Measurements from ENCODE around the gene APLP2. TPM values are rescaled to one million over a fixed set of nuclear protein-coding genes. Genes with fewer than 3 reads are reported as not detected.

The APLP2 gene
- total RNA-seq, 1 donor from 2014 or later = 815 TPM

DNA sequence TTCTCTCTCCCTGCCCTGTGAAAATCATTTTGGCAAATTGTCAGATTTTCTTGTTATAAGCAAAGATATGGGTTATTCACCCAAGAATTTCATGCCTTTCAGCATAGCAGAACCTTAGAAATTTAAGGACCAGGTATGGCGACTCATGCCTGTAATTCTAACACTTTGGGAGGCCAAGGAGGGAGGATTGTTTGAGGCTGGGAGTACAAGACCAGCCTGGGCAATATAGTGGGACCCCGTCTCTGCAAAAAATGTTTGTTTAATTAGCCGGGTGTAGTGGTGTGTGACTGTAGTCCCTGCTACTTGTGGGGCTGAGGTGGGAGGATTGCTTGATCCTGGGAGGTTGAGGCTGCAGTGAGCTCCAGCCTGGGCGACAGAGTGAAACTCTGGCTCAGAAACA is 27.6 kb downstream of the APLP2 start:
- TF ChIP-seq, protein P1, sequence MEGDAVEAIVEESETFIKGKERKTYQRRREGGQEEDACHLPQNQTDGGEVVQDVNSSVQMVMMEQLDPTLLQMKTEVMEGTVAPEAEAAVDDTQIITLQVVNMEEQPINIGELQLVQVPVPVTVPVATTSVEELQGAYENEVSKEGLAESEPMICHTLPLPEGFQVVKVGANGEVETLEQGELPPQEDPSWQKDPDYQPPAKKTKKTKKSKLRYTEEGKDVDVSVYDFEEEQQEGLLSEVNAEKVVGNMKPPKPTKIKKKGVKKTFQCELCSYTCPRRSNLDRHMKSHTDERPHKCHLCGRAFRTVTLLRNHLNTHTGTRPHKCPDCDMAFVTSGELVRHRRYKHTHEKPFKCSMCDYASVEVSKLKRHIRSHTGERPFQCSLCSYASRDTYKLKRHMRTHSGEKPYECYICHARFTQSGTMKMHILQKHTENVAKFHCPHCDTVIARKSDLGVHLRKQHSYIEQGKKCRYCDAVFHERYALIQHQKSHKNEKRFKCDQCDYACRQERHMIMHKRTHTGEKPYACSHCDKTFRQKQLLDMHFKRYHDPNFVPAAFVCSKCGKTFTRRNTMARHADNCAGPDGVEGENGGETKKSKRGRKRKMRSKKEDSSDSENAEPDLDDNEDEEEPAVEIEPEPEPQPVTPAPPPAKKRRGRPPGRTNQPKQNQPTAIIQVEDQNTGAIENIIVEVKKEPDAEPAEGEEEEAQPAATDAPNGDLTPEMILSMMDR (IDR thresholded peaks at IDR 0.05; ENCODE audit: unreplicated experiment) = no peak
- Mint-ChIP-seq H3K27ac (ENCODE audit: unreplicated experiment) (no peak overlapping the region), H3K4me3 (ENCODE audit: unreplicated experiment) (no peak overlapping the region), H3K27me3 (ENCODE audit: unreplicated experiment) (peaks cover 2% of the 10 kb centered on the region), H3K36me3 (ENCODE audit: low read depth, unreplicated experiment) (peaks cover 5% of the 10 kb centered on the region), H3K4me1 (ENCODE audit: unreplicated experiment) (peaks cover 36% of the 10 kb centered on the region), H3K9me3 (ENCODE audit: unreplicated experiment) (no peaks in the 10 kb centered on the region)
- no peak for DNase-seq (ENCODE audit: low spot score)

DNA sequence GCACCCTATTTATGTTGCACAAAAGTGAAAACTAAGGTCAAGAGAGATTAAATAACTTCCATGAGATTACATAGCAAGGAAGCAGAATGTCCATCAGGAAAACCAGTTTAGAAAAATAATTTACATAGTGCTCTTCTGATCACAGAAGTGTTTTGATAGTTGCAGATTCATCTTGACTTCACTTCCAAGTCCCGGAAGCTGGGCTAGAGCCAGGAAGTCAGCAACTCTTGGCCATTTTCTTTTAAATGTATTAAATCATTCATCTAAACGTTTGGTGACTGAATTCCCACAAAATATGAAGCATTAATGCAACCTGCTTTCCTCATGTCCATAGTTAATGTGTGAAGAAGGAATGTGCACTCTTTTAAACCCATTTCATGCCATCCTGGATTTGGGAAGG is 29.7 kb downstream of the APLP2 start:
- H3K4me1 Mint-ChIP-seq (ENCODE audit: unreplicated experiment) = peaks cover 45% of the 10 kb centered on the region
- H3K36me3 Mint-ChIP-seq (ENCODE audit: low read depth, unreplicated experiment) = no peaks in the 10 kb centered on the region
- DNase-seq (ENCODE audit: low spot score) = no peak
- peaks cover 2% of the 10 kb centered on the region for H3K27me3 Mint-ChIP-seq (ENCODE audit: unreplicated experiment)
- no peak overlapping the region for H3K4me3 Mint-ChIP-seq (ENCODE audit: unreplicated experiment)
- H3K9me3 Mint-ChIP-seq (ENCODE audit: unreplicated experiment) = no peaks in the 10 kb centered on the region
- no peak overlapping the region for H3K27ac Mint-ChIP-seq (ENCODE audit: unreplicated experiment)
- TF ChIP-seq, protein P1 (IDR thresholded peaks at IDR 0.05; ENCODE audit: unreplicated experiment) = no peak

DNA sequence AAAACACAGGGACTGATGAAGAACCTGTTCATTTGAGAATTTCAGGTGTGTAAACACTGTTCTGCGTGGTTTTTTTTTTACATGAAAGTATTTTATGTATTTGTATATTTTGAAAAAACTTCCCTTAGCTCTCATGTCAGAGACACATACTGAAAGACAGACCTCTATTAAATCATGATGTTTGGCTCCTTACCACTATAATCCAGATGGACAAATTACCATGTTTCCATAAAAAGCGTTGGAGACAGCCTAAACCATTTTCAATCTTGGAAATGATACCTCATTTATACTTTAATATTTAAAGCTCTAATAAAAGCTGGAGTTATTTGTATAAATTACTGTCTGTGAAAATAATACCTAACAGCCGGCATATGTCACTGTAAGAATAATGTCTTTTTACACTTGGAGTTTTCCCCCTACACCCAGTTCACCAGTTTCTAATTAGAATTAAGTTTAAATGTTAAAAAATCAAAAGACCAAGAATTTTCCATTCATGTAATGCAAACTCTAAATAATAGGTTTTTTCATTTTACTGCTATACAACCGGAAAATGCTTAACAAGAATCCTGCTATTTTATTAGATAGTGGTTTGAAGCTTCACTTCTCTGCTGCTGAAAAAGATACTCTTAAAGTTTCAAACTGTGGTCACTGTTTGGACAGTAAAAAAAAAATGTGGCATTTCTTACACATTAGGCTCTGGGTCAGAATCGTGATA is 30.8 kb downstream of the APLP2 start:
- no peaks in the 10 kb centered on the region for H3K36me3 Mint-ChIP-seq (ENCODE audit: low read depth, unreplicated experiment)
- no peaks in the 10 kb centered on the region for H3K9me3 Mint-ChIP-seq (ENCODE audit: unreplicated experiment)
- no peak overlapping the region for H3K27ac Mint-ChIP-seq (ENCODE audit: unreplicated experiment)
- no peaks in the 10 kb centered on the region for H3K27me3 Mint-ChIP-seq (ENCODE audit: unreplicated experiment)
- no peak overlapping the region for H3K4me3 Mint-ChIP-seq (ENCODE audit: unreplicated experiment)
- peaks cover 35% of the 10 kb centered on the region for H3K4me1 Mint-ChIP-seq (ENCODE audit: unreplicated experiment)
- TF ChIP-seq, protein P1 (IDR thresholded peaks at IDR 0.05; ENCODE audit: unreplicated experiment) = no peak
- DNase-seq (ENCODE audit: low spot score) = no peak

DNA sequence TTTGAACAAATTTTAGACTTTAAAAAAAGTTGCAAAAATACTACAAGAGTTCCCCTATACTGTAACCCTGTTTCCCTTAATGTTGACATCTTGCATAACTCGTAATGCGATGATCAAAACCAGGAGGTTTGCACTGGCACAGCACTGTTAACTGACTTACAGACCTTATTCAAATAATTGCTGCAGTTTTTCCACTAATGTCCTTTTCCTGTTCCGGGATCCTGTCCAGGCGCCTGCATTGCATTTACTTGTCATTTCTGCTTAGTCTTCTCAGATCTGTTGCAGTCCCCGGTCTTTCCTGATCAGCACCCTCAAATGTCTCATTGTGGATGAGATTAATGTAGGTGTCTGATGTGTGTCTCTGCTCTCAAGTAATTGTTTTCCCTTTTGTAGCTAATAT is 32.0 kb downstream of the APLP2 start:
- Mint-ChIP-seq H3K4me3 (ENCODE audit: unreplicated experiment) (no peak overlapping the region), H3K27me3 (ENCODE audit: unreplicated experiment) (no peaks in the 10 kb centered on the region), H3K27ac (ENCODE audit: unreplicated experiment) (peak overlapping the region; percentile 32), H3K4me1 (ENCODE audit: unreplicated experiment) (peaks cover 44% of the 10 kb centered on the region), H3K9me3 (ENCODE audit: unreplicated experiment) (no peaks in the 10 kb centered on the region), H3K36me3 (ENCODE audit: low read depth, unreplicated experiment) (peaks cover 8% of the 10 kb centered on the region)
- TF ChIP-seq, protein P1 (IDR thresholded peaks at IDR 0.05; ENCODE audit: unreplicated experiment) = no peak
- DNase-seq (ENCODE audit: low spot score) = no peak

Data from endothelial cell (in vitro differentiated cells).